Endothelial cell of umbilical vein (primary cell): ENCODE results near the gene WBP1L. TPM values are rescaled to one million over a fixed set of nuclear protein-coding genes. Genes with fewer than 3 reads are reported as not detected.

Experiments used
- BruUV-seq: library from RNA; stranded (reverse); fragments of 400-500 nt; replicated peaks from 2 replicates; lab custom pipeline; 2021; lab: Mats Ljungman, UMichigan
- CTCF ChIA-PET: fragments of 300-600, 350-600 bp; sonication (Branson Sonifier 250); formaldehyde crosslinking; loops from one replicate; lab custom pipeline; 2021; ENCODE audit warnings: antibody characterized with exemption, inconsistent platforms; lab: Charles Lee
- POLR2A ChIA-PET: fragments of 300-600, 350-600 bp; sonication (Branson Sonifier 250); formaldehyde crosslinking; loops from one replicate; lab custom pipeline; 2021; ENCODE audit warnings: antibody characterized with exemption, inconsistent platforms; lab: Charles Lee
- DNase-seq: peaks from one replicate; pipeline ENCODE4 v3.0.0-alpha.2; 2011; ENCODE audit warnings: low read depth, low spot score
- FAIRE-seq: peaks from 2 replicates; lab custom pipeline; 2011; peaks lifted over from hg19 to GRCh38; lab: Jason Lieb, UNC
- H2AFZ ChIP-seq: 2 replicates; pipeline ENCODE4 v1.6.0; 2012; ENCODE audit warnings: low read depth, low read length, control low read depth, inconsistent platforms
- H3K27ac ChIP-seq: 2 replicates; pipeline ENCODE4 v1.5.1; 2011; ENCODE audit warnings: low read depth, mild to moderate bottlenecking, control low read depth, low read length, moderate library complexity; ENCODE audit not compliant: insufficient read depth
- H3K27me3 ChIP-seq, 2 experiments: 2 replicates each; pipeline versions ENCODE4 v1.6.0 to v1.6.1; 2011; ENCODE audit warnings: low read length in 2 of 2, mixed read lengths in 1 of 2; ENCODE audit not compliant: control insufficient read depth in 2 of 2, insufficient read depth in 2 of 2
- H3K36me3 ChIP-seq, 2 experiments: 2 replicates in 1 of 2; 3 replicates in 1 of 2; pipeline ENCODE4 v1.5.1; 2011; ENCODE audit warnings: low read length in 2 of 2, mild to moderate bottlenecking in 1 of 2, moderate library complexity in 1 of 2; ENCODE audit not compliant: control insufficient read depth in 2 of 2, insufficient read depth in 2 of 2; ENCODE audit errors: extremely low read depth in 1 of 2
- H3K4me1 ChIP-seq: 3 replicates; pipeline ENCODE4 v1.5.1; 2011; ENCODE audit warnings: mild to moderate bottlenecking, low read length; ENCODE audit not compliant: control insufficient read depth, insufficient read depth; ENCODE audit errors: extremely low read depth
- H3K4me2 ChIP-seq: 2 replicates; pipeline ENCODE4 v1.6.1; 2011; ENCODE audit warnings: low read length, control low read depth, mixed read lengths; ENCODE audit not compliant: insufficient read depth
- H3K4me3 ChIP-seq, 3 experiments: fragments of 200-600 bp in 1 of 3; sonication (generic), shearing (Covaris generic) in 1 of 3; replicated peaks in 1 of 3; 2 replicates each; pipeline ENCODE4 v1.5.1; 2011 to 2016; ENCODE audit warnings: control low read depth in 3 of 3, low read length in 3 of 3, mild to moderate bottlenecking in 2 of 3, inconsistent platforms in 1 of 3, low read depth in 1 of 3, moderate library complexity in 1 of 3; ENCODE audit not compliant: insufficient read depth in 1 of 3
- H3K79me2 ChIP-seq: 2 replicates; pipeline ENCODE4 v1.6.0; 2012; ENCODE audit warnings: low read length, inconsistent platforms; ENCODE audit not compliant: control insufficient read depth, insufficient read depth
- H3K9ac ChIP-seq: replicated peaks from 2 replicates; pipeline ENCODE3; 2011; ENCODE audit warnings: low read length, control low read depth; ENCODE audit not compliant: insufficient read depth; ENCODE audit errors: extremely low read depth
- H3K9me1 ChIP-seq: replicated peaks from 3 replicates; pipeline ENCODE4 v1.6.0; 2011; ENCODE audit warnings: mild to moderate bottlenecking, low read length; ENCODE audit not compliant: control insufficient read depth, insufficient read depth; ENCODE audit errors: extremely low read depth
- H3K9me3 ChIP-seq: replicated peaks from 2 replicates; pipeline ENCODE4 v1.5.1; 2012; ENCODE audit warnings: low read length, inconsistent platforms; ENCODE audit not compliant: control insufficient read depth, insufficient read depth
- H4K20me1 ChIP-seq: replicated peaks from 2 replicates; pipeline ENCODE3; 2011; ENCODE audit warnings: mild to moderate bottlenecking, low read length; ENCODE audit not compliant: control insufficient read depth, insufficient read depth; ENCODE audit errors: extremely low read depth
- CTCF ChIP-seq, 2 donors: IDR thresholded peaks; 1 replicate in 1 of 2; 2 replicates in 1 of 2; pipeline ENCODE4 v1.5.1; 2011; ENCODE audit warnings: low read length in 2 of 2, mild to moderate bottlenecking in 2 of 2, moderate library complexity in 2 of 2, control low read depth in 1 of 2, inconsistent platforms in 1 of 2, low read depth in 1 of 2; ENCODE audit not compliant: insufficient read depth in 1 of 2; ENCODE audit errors: extremely low read depth in 1 of 2
- EZH2 ChIP-seq: IDR thresholded peaks from 2 replicates; pipeline ENCODE4 v1.6.1; 2012; ENCODE audit warnings: borderline replicate concordance, low read depth, mild to moderate bottlenecking, moderate library complexity, low read length, inconsistent platforms; ENCODE audit not compliant: severe bottlenecking
- FOS ChIP-seq: IDR thresholded peaks from 2 replicates; pipeline ENCODE4 v1.6.1; 2011; ENCODE audit warnings: mild to moderate bottlenecking, low read length, moderate library complexity, borderline replicate concordance; ENCODE audit not compliant: insufficient read depth
- GATA2 ChIP-seq: IDR thresholded peaks from 2 replicates; pipeline ENCODE4 v1.7.0; 2011; ENCODE audit warnings: low read depth, mild to moderate bottlenecking, moderate library complexity, mixed read lengths, low read length; ENCODE audit not compliant: insufficient read length, insufficient read depth
- JUN ChIP-seq: IDR thresholded peaks from 2 replicates; pipeline ENCODE4 v1.6.1; 2011; ENCODE audit warnings: borderline replicate concordance, low read depth; ENCODE audit not compliant: insufficient read length, insufficient read depth
- MAX ChIP-seq: IDR thresholded peaks from 2 replicates; pipeline ENCODE4 v1.6.1; 2011; ENCODE audit not compliant: insufficient read depth, insufficient read length
- MYC ChIP-seq: IDR thresholded peaks from one replicate; pipeline ENCODE4 v1.6.1; 2011; ENCODE audit warnings: mild to moderate bottlenecking, low read depth, low read length
- POLR2A ChIP-seq: IDR thresholded peaks from 2 replicates; pipeline ENCODE4 v1.6.1; 2012; ENCODE audit warnings: low read depth, mild to moderate bottlenecking, control low read depth, low read length
- POLR2AphosphoS5 ChIP-seq: IDR thresholded peaks from 2 replicates; pipeline ENCODE4 v1.6.1; 2012; ENCODE audit warnings: low read depth, mild to moderate bottlenecking, control low read depth, low read length, moderate library complexity; ENCODE audit not compliant: insufficient read depth
- dilution Hi-C: fragments of 300-500 bp; cut with MboI; formaldehyde crosslinking; loops from one replicate; pipeline ENCODE4 v1.15.0; 2019; ENCODE audit warnings: low sequenced_read_pairs; ENCODE audit not compliant: extremely low pct_ligation_motif_present
- intact Hi-C: fragments of 100-400 bp; cut with micrococcal nuclease; formaldehyde crosslinking; loops from one replicate; pipeline ENCODE4 v1.10.0; 2022
- polyA plus RNA-seq, 4 experiments: library from polyadenylated mRNA; depleted of rRNA in 3 of 4; stranded (reverse) in 3 of 4; unstranded in 1 of 4; fragments of >200 nt; gene quantifications; 2 replicates each; pipeline versions ENCODE4 v1.2.1 to v1.2.3, GENCODE V29; 2011 to 2012; ENCODE audit warnings: missing spikeins in 1 of 4
- total RNA-seq: library from RNA; stranded (reverse); gene quantifications from 2 replicates; pipeline ENCODE4 v1.2.3, GENCODE V29; 2021

Gene WBP1L
- total and polyA plus RNA-seq, 2 donors (not counting 3 experiments of a cell fraction or from before 2014, with no cell fraction given), result 46.0 to 70.3 TPM

DNA sequence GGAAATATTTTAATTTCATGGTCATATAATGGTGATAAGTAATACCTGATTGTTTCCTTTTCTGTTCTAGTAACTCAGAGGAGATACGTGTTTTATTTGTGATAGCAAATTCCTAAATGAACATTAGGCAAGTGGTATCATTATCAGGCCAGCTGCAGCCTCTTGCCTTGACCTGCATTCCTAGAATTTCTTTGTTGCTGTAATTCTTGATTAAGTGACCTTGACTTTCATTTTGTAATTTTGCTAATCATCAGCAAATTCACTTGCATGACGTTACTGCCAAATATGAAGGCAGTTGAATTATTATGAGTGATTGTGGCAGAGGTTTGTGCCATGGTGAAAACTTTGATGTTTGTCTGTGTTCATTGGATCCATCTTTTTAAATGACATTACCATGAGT, 119.9 kb downstream of the WBP1L start:
- no peaks in the 10 kb centered on the region for H3K27me3 ChIP-seq
- peaks cover 3 to 8% of the 10 kb centered on the region in 2 experiments for H3K36me3 ChIP-seq
- TF ChIP-seq POLR2A (no peak), POLR2AphosphoS5 (no peak)
- no TSS peak for BruUV-seq
- H3K79me2 ChIP-seq, result no peaks in the 10 kb centered on the region
- H3K9ac ChIP-seq, result no peak overlapping the region
- no peaks in the 10 kb centered on the region for H3K9me3 ChIP-seq
- no peaks in the 10 kb centered on the region for H3K4me1 ChIP-seq
- H4K20me1 ChIP-seq, result no peaks in the 10 kb centered on the region
- H3K4me3 ChIP-seq, result no peak overlapping the region
- intact Hi-C loops, result no loop called here
- H2AFZ ChIP-seq, result no peak overlapping the region
- ChIA-PET POLR2A (no interaction called here), CTCF (interaction anchor here (1.2 kb wide), 1 partner anchor 38 kb away, joined by 5 read pairs; no protein-coding TSS in a partner anchor)
- dilution Hi-C loops, result no loop called here
- no peak overlapping the region for H3K4me2 ChIP-seq
- H3K9me1 ChIP-seq, result no peaks in the 10 kb centered on the region
- H3K27ac ChIP-seq, result no peak overlapping the region
- DNase-seq (no peak), FAIRE-seq (no peak)

DNA sequence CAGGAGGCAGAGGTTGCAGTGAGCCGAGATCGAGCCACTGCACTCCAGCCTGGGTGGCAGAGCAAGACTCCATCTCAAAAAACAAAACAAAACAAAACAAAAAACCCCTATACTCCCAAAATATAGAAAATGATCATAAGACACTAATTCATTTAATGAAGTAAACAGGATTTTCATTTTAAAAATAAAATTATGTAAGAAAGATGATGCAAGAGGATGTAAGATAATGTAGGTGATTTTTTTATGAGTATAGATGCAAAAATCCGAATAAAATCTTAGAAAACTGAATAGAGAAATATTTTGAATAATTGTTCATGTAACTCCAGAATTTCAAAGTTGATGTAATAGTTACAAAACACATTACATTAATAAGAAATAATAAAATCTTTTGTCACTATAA, 121.9 kb downstream of the WBP1L start:
- TF ChIP-seq POLR2A (no peak), POLR2AphosphoS5 (no peak), GATA2 (no peak), CTCF (IDR thresholded peaks at IDR 0.05; ENCODE audit: extremely low read depth in 1 of 2, insufficient read depth in 1 of 2, low read depth in 1 of 2, low read length in 2 of 2) (no peak), EZH2 (no peak), JUN (no peak), MYC (no peak), MAX (no peak), FOS (no peak)
- ChIA-PET CTCF (interaction anchor here (1.2 kb wide), 1 partner anchor 36 kb away, joined by 7 read pairs; no protein-coding TSS in a partner anchor), POLR2A (no interaction called here)
- Histone ChIP-seq H3K79me2 (no peaks in the 10 kb centered on the region), H3K4me2 (no peak overlapping the region), H3K4me1 (peaks cover 5% of the 10 kb centered on the region), H4K20me1 (no peaks in the 10 kb centered on the region), H3K9me1 (no peaks in the 10 kb centered on the region), H3K4me3 (no peak overlapping the region), H3K27me3 (peaks cover 0 to 2% of the 10 kb centered on the region in 2 experiments), H3K9me3 (no peaks in the 10 kb centered on the region), H2AFZ (no peak overlapping the region), H3K36me3 (peaks cover under 1 to 5% of the 10 kb centered on the region in 2 experiments), H3K9ac (no peak overlapping the region), H3K27ac (no peak overlapping the region)
- intact Hi-C loops, result no loop called here
- DNase-seq, result no peak
- dilution Hi-C loops, result no loop called here
- no peak for FAIRE-seq
- BruUV-seq, result no TSS peak
